OCI-LY1 (cell line): ENCODE data around the gene CD48.

ENCODE experiments used
- H2AFZ ChIP-seq: fragments of 200-600 bp; sonication (generic), shearing (Covaris generic); 2 replicates; pipeline ENCODE4 v1.6.0; 2014; ENCODE audit warnings: antibody characterized with exemption, mild to moderate bottlenecking, low read length
- H3F3A ChIP-seq: fragments of 200-600 bp; sonication (generic), shearing (Covaris generic); 2 replicates; pipeline ENCODE4 v1.6.0; 2014; ENCODE audit warnings: mild to moderate bottlenecking, antibody characterized with exemption, low read length, moderate library complexity; ENCODE audit not compliant: insufficient read depth
- H3K27ac ChIP-seq: fragments of 200-600 bp; sonication (generic); 2 replicates; pipeline ENCODE4 v1.5.1; 2014; ENCODE audit warnings: low read length, mixed run types, mild to moderate bottlenecking, low read depth; ENCODE audit not compliant: poor library complexity, severe bottlenecking
- H3K27me3 ChIP-seq: fragments of 200-600 bp; sonication (generic); 2 replicates; pipeline ENCODE4 v1.6.0; 2014; ENCODE audit warnings: antibody characterized with exemption, mild to moderate bottlenecking, low read length, moderate library complexity; ENCODE audit not compliant: insufficient read depth
- H3K36me3 ChIP-seq: fragments of 200-600 bp; sonication (generic); 2 replicates; pipeline ENCODE4 v1.6.1; 2014; ENCODE audit warnings: mild to moderate bottlenecking, antibody characterized with exemption, low read length, moderate library complexity, mixed read lengths; ENCODE audit not compliant: insufficient read depth
- H3K4me1 ChIP-seq: fragments of 200-600 bp; sonication (generic); 2 replicates; pipeline ENCODE4 v1.5.1; 2014; ENCODE audit warnings: mild to moderate bottlenecking, low read length, moderate library complexity; ENCODE audit not compliant: insufficient read depth, severe bottlenecking
- H3K4me2 ChIP-seq: fragments of 200-600 bp; sonication (generic), shearing (Covaris generic); 2 replicates; pipeline ENCODE4 v1.6.1; 2014; ENCODE audit warnings: low read length
- H3K4me3 ChIP-seq: fragments of 200-600 bp; sonication (generic); 2 replicates; pipeline ENCODE4 v1.5.1; 2014; ENCODE audit warnings: low read length, low read depth, mild to moderate bottlenecking, mixed read lengths; ENCODE audit not compliant: poor library complexity, severe bottlenecking
- H3K79me2 ChIP-seq: fragments of 200-600 bp; shearing (Covaris generic); 2 replicates; pipeline ENCODE4 v1.6.1; 2016; ENCODE audit warnings: mixed run types, low read length, mixed read lengths; ENCODE audit not compliant: insufficient read depth
- H3K9ac ChIP-seq: fragments of 200-600 bp; sonication (generic), shearing (Covaris generic); 2 replicates; pipeline ENCODE4 v1.6.1; 2014; ENCODE audit warnings: mild to moderate bottlenecking, low read length, mixed read lengths
- H3K9me2 ChIP-seq: fragments of 200-600 bp; sonication (generic), shearing (Covaris generic); 2 replicates; pipeline ENCODE4 v1.6.1; 2014; ENCODE audit warnings: low read depth, mild to moderate bottlenecking, low read length, mixed read lengths
- H3K9me3 ChIP-seq: fragments of 200-600 bp; shearing (Covaris generic); 2 replicates; pipeline ENCODE4 v1.6.1; 2014; ENCODE audit warnings: low read length, mixed read lengths
- H4K20me1 ChIP-seq: fragments of 200-600 bp; sonication (generic), shearing (Covaris generic); 2 replicates; pipeline ENCODE4 v1.6.0; 2016; ENCODE audit warnings: mild to moderate bottlenecking, low read length; ENCODE audit not compliant: insufficient read depth
- EZH2 ChIP-seq: fragments of 200-600 bp; sonication (generic), shearing (Covaris generic); IDR thresholded peaks from 2 replicates; pipeline ENCODE4 v1.8.0; 2017; ENCODE audit warnings: borderline replicate concordance, mixed run types, mild to moderate bottlenecking, antibody characterized with exemption, low read length, moderate library complexity, mixed read lengths
- TF ChIP-seq, protein P1 (sequence below): fragments of 200-600 bp; sonication (generic), shearing (Covaris generic); IDR thresholded peaks from 2 replicates; pipeline ENCODE4 v1.5.1; 2017; ENCODE audit warnings: mild to moderate bottlenecking, antibody characterized with exemption, low read length, moderate library complexity, mixed read lengths

Gene CD48

GRCh38 chr1:160669802-160670201, 41.8 kb downstream of the CD48 start:
- H3K9ac ChIP-seq, result no peak overlapping the region
- H3F3A ChIP-seq, result no peaks in the 10 kb centered on the region
- H3K9me2 ChIP-seq, result no peaks in the 10 kb centered on the region
- H3K79me2 ChIP-seq, result no peaks in the 10 kb centered on the region
- H4K20me1 ChIP-seq, result no peaks in the 10 kb centered on the region
- no peak for TF ChIP-seq EZH2
- TF ChIP-seq, protein P1, sequence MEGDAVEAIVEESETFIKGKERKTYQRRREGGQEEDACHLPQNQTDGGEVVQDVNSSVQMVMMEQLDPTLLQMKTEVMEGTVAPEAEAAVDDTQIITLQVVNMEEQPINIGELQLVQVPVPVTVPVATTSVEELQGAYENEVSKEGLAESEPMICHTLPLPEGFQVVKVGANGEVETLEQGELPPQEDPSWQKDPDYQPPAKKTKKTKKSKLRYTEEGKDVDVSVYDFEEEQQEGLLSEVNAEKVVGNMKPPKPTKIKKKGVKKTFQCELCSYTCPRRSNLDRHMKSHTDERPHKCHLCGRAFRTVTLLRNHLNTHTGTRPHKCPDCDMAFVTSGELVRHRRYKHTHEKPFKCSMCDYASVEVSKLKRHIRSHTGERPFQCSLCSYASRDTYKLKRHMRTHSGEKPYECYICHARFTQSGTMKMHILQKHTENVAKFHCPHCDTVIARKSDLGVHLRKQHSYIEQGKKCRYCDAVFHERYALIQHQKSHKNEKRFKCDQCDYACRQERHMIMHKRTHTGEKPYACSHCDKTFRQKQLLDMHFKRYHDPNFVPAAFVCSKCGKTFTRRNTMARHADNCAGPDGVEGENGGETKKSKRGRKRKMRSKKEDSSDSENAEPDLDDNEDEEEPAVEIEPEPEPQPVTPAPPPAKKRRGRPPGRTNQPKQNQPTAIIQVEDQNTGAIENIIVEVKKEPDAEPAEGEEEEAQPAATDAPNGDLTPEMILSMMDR, result no peak
- H3K4me3 ChIP-seq, result no peak overlapping the region
- H3K9me3 ChIP-seq, result 0 out of 2 replicates have a peak, but pooled peaks cover 2% of the 10 kb centered on the region
- no peaks in the 10 kb centered on the region for H3K36me3 ChIP-seq
- H2AFZ ChIP-seq, result no peak overlapping the region
- H3K4me1 ChIP-seq, result peaks cover 62% of the 10 kb centered on the region
- H3K27me3 ChIP-seq, result no peaks in the 10 kb centered on the region
- H3K4me2 ChIP-seq, result no peak overlapping the region
- H3K27ac ChIP-seq, result no peak overlapping the region

DNA sequence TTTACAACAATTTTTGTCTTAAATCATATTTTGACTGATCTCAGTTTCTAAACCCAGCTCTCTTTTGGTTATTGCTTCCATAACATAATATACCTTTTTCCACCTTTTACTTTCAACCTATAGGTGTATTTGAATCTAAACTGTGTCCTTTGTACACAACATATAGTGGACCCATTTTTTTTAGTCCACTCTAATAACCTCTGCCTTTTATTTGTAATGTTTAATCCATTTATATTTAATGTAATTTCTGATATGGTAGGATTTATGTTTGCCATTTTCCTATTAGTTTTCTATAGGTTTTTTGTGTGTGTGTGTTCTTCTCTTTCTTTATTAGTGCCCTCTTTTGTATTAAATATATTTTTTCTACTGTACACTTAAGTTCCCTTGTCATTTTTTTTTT, 42.3 kb downstream of the CD48 start:
- no peaks in the 10 kb centered on the region for H4K20me1 ChIP-seq
- H2AFZ ChIP-seq, result no peak overlapping the region
- H3K9me2 ChIP-seq, result no peaks in the 10 kb centered on the region
- no peak for TF ChIP-seq EZH2
- TF ChIP-seq, protein P1, result no peak
- no peak overlapping the region for H3K27ac ChIP-seq
- H3K9me3 ChIP-seq, result 0 out of 2 replicates have a peak, but pooled peaks cover 2% of the 10 kb centered on the region
- no peaks in the 10 kb centered on the region for H3K79me2 ChIP-seq
- no peaks in the 10 kb centered on the region for H3K36me3 ChIP-seq
- H3F3A ChIP-seq, result no peaks in the 10 kb centered on the region
- peaks cover 62% of the 10 kb centered on the region for H3K4me1 ChIP-seq
- H3K4me3 ChIP-seq, result no peak overlapping the region
- H3K27me3 ChIP-seq, result no peaks in the 10 kb centered on the region
- H3K4me2 ChIP-seq, result no peak overlapping the region
- no peak overlapping the region for H3K9ac ChIP-seq

DNA sequence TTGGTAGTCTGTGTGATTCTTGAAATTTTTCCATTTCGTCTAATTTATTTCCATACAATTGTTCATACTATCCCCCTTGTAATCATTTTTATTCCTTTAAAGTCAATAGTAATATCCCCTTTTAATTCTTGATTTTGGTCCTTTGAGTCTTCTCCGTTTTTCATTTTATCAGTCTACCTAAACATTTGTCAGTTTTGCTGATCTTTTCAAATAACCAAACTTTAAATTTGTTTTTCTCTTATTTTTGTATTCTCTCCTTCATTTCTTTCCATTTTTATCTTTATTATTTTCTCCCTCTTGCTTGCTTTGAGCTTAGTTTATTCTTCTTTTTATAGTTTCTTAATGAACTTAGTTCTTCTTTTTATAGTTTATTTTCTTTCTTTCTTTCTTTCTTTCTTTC, 43.7 kb downstream of the CD48 start:
- Histone ChIP-seq H3K9me2 (no peaks in the 10 kb centered on the region), H3K9me3 (0 out of 2 replicates have a peak, but pooled peaks cover 2% of the 10 kb centered on the region), H3K36me3 (no peaks in the 10 kb centered on the region), H3K4me1 (peaks cover 51% of the 10 kb centered on the region), H3K27me3 (no peaks in the 10 kb centered on the region), H2AFZ (no peak overlapping the region), H3K27ac (no peak overlapping the region), H3K4me3 (no peak overlapping the region), H4K20me1 (no peaks in the 10 kb centered on the region), H3F3A (no peaks in the 10 kb centered on the region), H3K9ac (no peak overlapping the region), H3K79me2 (no peaks in the 10 kb centered on the region), H3K4me2 (no peak overlapping the region)
- no peak for TF ChIP-seq EZH2
- TF ChIP-seq, protein P1, result no peak
